ENCODE data around the gene KLF13.

DNA sequence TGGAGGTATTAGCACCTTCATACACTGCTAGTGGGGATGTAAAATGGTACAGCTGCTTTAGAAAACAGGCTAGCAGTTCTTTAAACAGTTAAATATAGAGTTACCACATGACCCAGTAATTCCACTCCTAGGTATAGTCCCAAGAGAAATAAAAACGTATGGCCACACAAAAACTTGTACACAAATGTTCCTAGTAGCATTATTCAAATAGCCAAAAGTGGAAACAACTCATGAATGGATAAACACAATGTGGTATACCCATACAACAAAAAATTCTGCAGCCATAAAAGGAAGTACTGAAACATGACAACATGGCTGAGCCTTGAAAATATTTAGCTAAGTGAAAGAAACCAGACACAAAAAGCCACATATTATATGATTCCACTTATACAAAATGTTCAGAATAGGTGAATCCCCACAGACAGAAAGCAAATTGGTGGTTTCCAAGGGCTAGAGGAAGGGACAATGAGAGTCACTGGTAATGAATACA is 40.8 kb upstream of the KLF13 start:
- TF ChIP-seq BHLHE40 (IDR thresholded peaks at IDR 0.05; ENCODE audit: low read depth, low read length) (no peak), CTCF (IDR thresholded peaks at IDR 0.05) (no peak), HES2 (IDR thresholded peaks at IDR 0.05) (no peak), CEBPB (IDR thresholded peaks at IDR 0.05) (no peak), MAZ (IDR thresholded peaks at IDR 0.05; ENCODE audit: borderline replicate concordance, low read depth, low read length) (no peak), CHD2 (IDR thresholded peaks at IDR 0.05; ENCODE audit: low read length, partially characterized antibody) (no peak), POLR2A (IDR thresholded peaks at IDR 0.05; ENCODE audit: low read length) (no peak), HDAC2 (IDR thresholded peaks at IDR 0.05) (no peak), RCOR1 (IDR thresholded peaks at IDR 0.05; ENCODE audit: low read depth, low read length) (no peak), PHF8 (IDR thresholded peaks at IDR 0.05; ENCODE audit: borderline replicate concordance, low read depth) (no peak), SMC3 (IDR thresholded peaks at IDR 0.05) (no peak), EP300 (IDR thresholded peaks at IDR 0.05) (no peak)
- TF ChIP-seq, protein P1, sequence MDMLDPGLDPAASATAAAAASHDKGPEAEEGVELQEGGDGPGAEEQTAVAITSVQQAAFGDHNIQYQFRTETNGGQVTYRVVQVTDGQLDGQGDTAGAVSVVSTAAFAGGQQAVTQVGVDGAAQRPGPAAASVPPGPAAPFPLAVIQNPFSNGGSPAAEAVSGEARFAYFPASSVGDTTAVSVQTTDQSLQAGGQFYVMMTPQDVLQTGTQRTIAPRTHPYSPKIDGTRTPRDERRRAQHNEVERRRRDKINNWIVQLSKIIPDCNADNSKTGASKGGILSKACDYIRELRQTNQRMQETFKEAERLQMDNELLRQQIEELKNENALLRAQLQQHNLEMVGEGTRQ (IDR thresholded peaks at IDR 0.05): no peak
- TF ChIP-seq, protein P2, sequence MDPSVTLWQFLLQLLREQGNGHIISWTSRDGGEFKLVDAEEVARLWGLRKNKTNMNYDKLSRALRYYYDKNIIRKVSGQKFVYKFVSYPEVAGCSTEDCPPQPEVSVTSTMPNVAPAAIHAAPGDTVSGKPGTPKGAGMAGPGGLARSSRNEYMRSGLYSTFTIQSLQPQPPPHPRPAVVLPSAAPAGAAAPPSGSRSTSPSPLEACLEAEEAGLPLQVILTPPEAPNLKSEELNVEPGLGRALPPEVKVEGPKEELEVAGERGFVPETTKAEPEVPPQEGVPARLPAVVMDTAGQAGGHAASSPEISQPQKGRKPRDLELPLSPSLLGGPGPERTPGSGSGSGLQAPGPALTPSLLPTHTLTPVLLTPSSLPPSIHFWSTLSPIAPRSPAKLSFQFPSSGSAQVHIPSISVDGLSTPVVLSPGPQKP (IDR thresholded peaks at IDR 0.05; ENCODE audit: low read depth, low read length): no peak

All from A549 (cell line).